HEK293 (cell line): ENCODE results near the gene EEF1AKMT3.

ENCODE experiments used
- CTCF ChIA-PET: fragments of 350-600 bp; formaldehyde crosslinking; extraction: SDS; loops from one replicate; lab custom pipeline; 2021; ENCODE audit warnings: antibody characterized with exemption; lab: Yijun Ruan, JAX
- POLR2A ChIA-PET: fragments of 300-600 bp; formaldehyde crosslinking; extraction: SDS; loops from one replicate; lab custom pipeline; 2020; ENCODE audit warnings: antibody characterized with exemption, inconsistent platforms; lab: Yijun Ruan, JAX
- H3K27ac ChIP-seq: fragments of 200-500 bp; sonication (Bioruptor generic); 2 replicates; pipeline ENCODE4 v1.5.1; 2014; ENCODE audit warnings: low read depth, low read length, control low read depth, inconsistent platforms; ENCODE audit errors: extremely low read depth
- H3K36me3 ChIP-seq, 2 experiments: fragments of 200-500 bp in 1 of 2; sonication (Bioruptor generic) in 1 of 2; 1 replicate in 1 of 2; 2 replicates in 1 of 2; pipeline ENCODE4 v1.5.1; 2014 to 2017; ENCODE audit warnings: inconsistent platforms in 2 of 2, low read length in 2 of 2; ENCODE audit not compliant: control insufficient read depth in 2 of 2, insufficient read depth in 1 of 2
- H3K4me1 ChIP-seq: fragments of 200-500 bp; sonication (Bioruptor generic); 2 replicates; pipeline ENCODE4 v1.5.1; 2014; ENCODE audit warnings: mild to moderate bottlenecking, low read length, inconsistent platforms; ENCODE audit not compliant: control insufficient read depth, insufficient read depth
- H3K4me3 ChIP-seq: 2 replicates; pipeline ENCODE4 v1.5.1; 2011; ENCODE audit warnings: low read depth, mild to moderate bottlenecking, control low read depth, low read length, moderate library complexity
- H3K9me3 ChIP-seq: fragments of 200-500 bp; sonication (Bioruptor generic); 2 replicates; pipeline ENCODE4 v1.5.1; 2014; ENCODE audit warnings: low read depth, low read length, inconsistent platforms; ENCODE audit not compliant: control insufficient read depth, insufficient read depth
- EGR2 ChIP-seq: fragments of 450-650 bp; formaldehyde crosslinking; IDR thresholded peaks from 2 replicates; pipeline ENCODE4 v1.5.1; 2016; ENCODE audit warnings: low read depth, missing biosample characterization, missing genetic modification characterization
- GLIS1 ChIP-seq: fragments of 450-650 bp; formaldehyde crosslinking; IDR thresholded peaks from 2 replicates; pipeline ENCODE4 v1.5.1; 2016; ENCODE audit warnings: missing biosample characterization, missing genetic modification characterization
- HOXC10 ChIP-seq: sonication (generic); formaldehyde crosslinking; IDR thresholded peaks from 2 replicates; pipeline ENCODE4 v1.8.1; 2023; ENCODE audit warnings: mild to moderate bottlenecking, missing genetic modification reagents
- HOXD13 ChIP-seq: sonication (generic); formaldehyde crosslinking; IDR thresholded peaks from 2 replicates; pipeline ENCODE4 v1.8.0; 2022; ENCODE audit warnings: missing genetic modification reagents, borderline replicate concordance
- KLF16 ChIP-seq: fragments of 450-650 bp; formaldehyde crosslinking; IDR thresholded peaks from 2 replicates; pipeline ENCODE4 v1.5.1; 2017; ENCODE audit warnings: missing biosample characterization, missing genetic modification characterization
- MEIS1 ChIP-seq: sonication (generic); formaldehyde crosslinking; IDR thresholded peaks from 2 replicates; pipeline ENCODE4 v1.8.1; 2022; ENCODE audit warnings: missing genetic modification reagents, mild to moderate bottlenecking, borderline replicate concordance
- REST ChIP-seq: fragments of 450-650 bp; formaldehyde crosslinking; IDR thresholded peaks from 2 replicates; pipeline ENCODE4 v1.5.1; 2016; ENCODE audit warnings: missing biosample characterization, missing genetic modification characterization
- ZBTB1 ChIP-seq: fragments of 450-650 bp; formaldehyde crosslinking; IDR thresholded peaks from 2 replicates; pipeline ENCODE4 v1.5.1; 2016; ENCODE audit warnings: missing biosample characterization, missing genetic modification characterization
- ZBTB17 ChIP-seq: fragments of 450-650 bp; formaldehyde crosslinking; IDR thresholded peaks from 2 replicates; pipeline ENCODE4 v1.5.1; 2016; ENCODE audit warnings: missing biosample characterization, missing genetic modification characterization
- ZBTB20 ChIP-seq: fragments of 450-650 bp; formaldehyde crosslinking; IDR thresholded peaks from 2 replicates; pipeline ENCODE4 v1.5.1; 2016; ENCODE audit warnings: missing biosample characterization, missing genetic modification characterization
- ZBTB7A ChIP-seq: fragments of 450-650 bp; formaldehyde crosslinking; IDR thresholded peaks from 2 replicates; pipeline ENCODE4 v1.5.1; 2016; ENCODE audit warnings: low read depth, missing biosample characterization, missing genetic modification characterization
- ZEB2 ChIP-seq: fragments of 450-650 bp; formaldehyde crosslinking; IDR thresholded peaks from 2 replicates; pipeline ENCODE4 v1.5.1; 2016; ENCODE audit warnings: missing biosample characterization, missing genetic modification characterization
- ZFP3 ChIP-seq: fragments of 450-650 bp; formaldehyde crosslinking; IDR thresholded peaks from 2 replicates; pipeline ENCODE4 v1.5.1; 2016; ENCODE audit warnings: low read depth, missing biosample characterization, missing genetic modification characterization
- ZNF132 ChIP-seq: fragments of 450-650 bp; formaldehyde crosslinking; IDR thresholded peaks from 2 replicates; pipeline ENCODE4 v1.5.1; 2017; ENCODE audit warnings: missing biosample characterization, missing genetic modification characterization, borderline replicate concordance
- ZNF2 ChIP-seq: fragments of 450-650 bp; formaldehyde crosslinking; IDR thresholded peaks from 2 replicates; pipeline ENCODE4 v1.5.1; 2016; ENCODE audit warnings: missing biosample characterization, missing genetic modification characterization
- ZNF202 ChIP-seq: fragments of 450-650 bp; formaldehyde crosslinking; IDR thresholded peaks from 2 replicates; pipeline ENCODE4 v1.5.1; 2016; ENCODE audit warnings: missing biosample characterization, missing genetic modification characterization, borderline replicate concordance
- ZNF274 ChIP-seq, 2 experiments: fragments of 200-500 bp in 1 of 2; fragments of 450-650 bp in 1 of 2; sonication (Bioruptor generic) in 1 of 2; formaldehyde crosslinking in 1 of 2; IDR thresholded peaks; 2 replicates each; pipeline versions ENCODE4 v1.5.1 to v1.6.1; 2014 to 2016; ENCODE audit warnings: borderline replicate concordance in 1 of 2, inconsistent platforms in 1 of 2, low read length in 1 of 2, missing biosample characterization in 1 of 2, missing genetic modification characterization in 1 of 2
- ZNF350 ChIP-seq: fragments of 450-650 bp; formaldehyde crosslinking; IDR thresholded peaks from 2 replicates; pipeline ENCODE4 v1.5.0; 2017; ENCODE audit warnings: missing biosample characterization, mild to moderate bottlenecking, missing genetic modification characterization
- ZNF37A ChIP-seq: fragments of 450-650 bp; IDR thresholded peaks from 2 replicates; pipeline ENCODE4 v1.5.1; 2018; ENCODE audit warnings: missing biosample characterization, missing genetic modification characterization
- ZNF555 ChIP-seq: fragments of 450-650 bp; formaldehyde crosslinking; conservative IDR thresholded peaks from 2 replicates; pipeline ENCODE4 v1.5.1; 2017; ENCODE audit warnings: missing biosample characterization, mild to moderate bottlenecking, missing genetic modification characterization, inconsistent platforms
- ZNF560 ChIP-seq: fragments of 450-650 bp; formaldehyde crosslinking; IDR thresholded peaks from 2 replicates; pipeline ENCODE4 v1.5.1; 2017; ENCODE audit warnings: missing biosample characterization, missing genetic modification characterization, borderline replicate concordance
- ZNF664 ChIP-seq: fragments of 450-650 bp; formaldehyde crosslinking; IDR thresholded peaks from 2 replicates; pipeline ENCODE4 v1.5.1; 2016; ENCODE audit warnings: missing biosample characterization, missing genetic modification characterization
- ZNF670 ChIP-seq: fragments of 450-650 bp; formaldehyde crosslinking; IDR thresholded peaks from 2 replicates; pipeline ENCODE4 v1.5.1; 2016; ENCODE audit warnings: missing biosample characterization, missing genetic modification characterization, low read depth
- ZNF692 ChIP-seq: fragments of 450-650 bp; formaldehyde crosslinking; IDR thresholded peaks from 2 replicates; pipeline ENCODE4 v1.5.1; 2016; ENCODE audit warnings: missing biosample characterization, missing genetic modification characterization
- ZNF837 ChIP-seq: fragments of 450-650 bp; formaldehyde crosslinking; IDR thresholded peaks from 2 replicates; pipeline ENCODE4 v1.5.1; 2016; ENCODE audit warnings: missing biosample characterization, missing genetic modification characterization
- ZNF843 ChIP-seq: fragments of 450-650 bp; formaldehyde crosslinking; IDR thresholded peaks from 2 replicates; pipeline ENCODE4 v1.5.1; 2016; ENCODE audit warnings: missing biosample characterization, missing genetic modification characterization
- ZSCAN23 ChIP-seq: fragments of 450-650 bp; formaldehyde crosslinking; IDR thresholded peaks from 2 replicates; pipeline ENCODE4 v1.5.1; 2016; ENCODE audit warnings: missing biosample characterization, missing genetic modification characterization
- TF ChIP-seq, protein P1 (sequence below): fragments of 450-650 bp; formaldehyde crosslinking; IDR thresholded peaks from 2 replicates; pipeline ENCODE4 v1.5.1; 2016; ENCODE audit warnings: missing biosample characterization, missing genetic modification characterization, low read depth

EEF1AKMT3 gene

GRCh38 chr12:57726151-57726883, 46.1 kb upstream of the EEF1AKMT3 start (continued):
- peak; percentile 95 for TF ChIP-seq ZEB2 (tag by site-specific recombination)
- peak; percentile 81 for TF ChIP-seq GLIS1
- TF ChIP-seq ZNF202 (tag by site-specific recombination): no peak
- TF ChIP-seq ZBTB1 (tag by site-specific recombination): no peak
- peak; percentile 88; the same call in 1 of the 2 replicates for TF ChIP-seq ZNF692 (tag by site-specific recombination)
- peak; percentile 89 for TF ChIP-seq KLF16 (tag by site-specific recombination)
- no peak for TF ChIP-seq ZNF837
- peak; percentile 26; the same call in 1 of the 2 replicates for TF ChIP-seq HOXD13
- TF ChIP-seq ZBTB17 (tag by site-specific recombination): peak; percentile 99
- TF ChIP-seq ZBTB20 (tag by site-specific recombination): peak; percentile 55; the same call in 1 of the 2 replicates
- no peak for TF ChIP-seq ZNF560 (tag by site-specific recombination)
- TF ChIP-seq ZNF37A (tag by site-specific recombination): no peak
- no peak for TF ChIP-seq ZNF274 (IDR thresholded peaks at IDR 0.05; ENCODE audit: low read length)
- no peak for TF ChIP-seq ZNF274 (tag by site-specific recombination; IDR thresholded peaks at IDR 0.05; ENCODE audit: borderline replicate concordance)
- peak; percentile 97 for TF ChIP-seq EGR2
- TF ChIP-seq ZNF2 (tag by site-specific recombination): peak; percentile 94
- no peak for TF ChIP-seq MEIS1 (CRISPR knock-in tag)
- TF ChIP-seq ZNF843 (tag by site-specific recombination): peak; percentile 76
- no peak for TF ChIP-seq ZNF664 (tag by site-specific recombination)
- TF ChIP-seq, protein P1, sequence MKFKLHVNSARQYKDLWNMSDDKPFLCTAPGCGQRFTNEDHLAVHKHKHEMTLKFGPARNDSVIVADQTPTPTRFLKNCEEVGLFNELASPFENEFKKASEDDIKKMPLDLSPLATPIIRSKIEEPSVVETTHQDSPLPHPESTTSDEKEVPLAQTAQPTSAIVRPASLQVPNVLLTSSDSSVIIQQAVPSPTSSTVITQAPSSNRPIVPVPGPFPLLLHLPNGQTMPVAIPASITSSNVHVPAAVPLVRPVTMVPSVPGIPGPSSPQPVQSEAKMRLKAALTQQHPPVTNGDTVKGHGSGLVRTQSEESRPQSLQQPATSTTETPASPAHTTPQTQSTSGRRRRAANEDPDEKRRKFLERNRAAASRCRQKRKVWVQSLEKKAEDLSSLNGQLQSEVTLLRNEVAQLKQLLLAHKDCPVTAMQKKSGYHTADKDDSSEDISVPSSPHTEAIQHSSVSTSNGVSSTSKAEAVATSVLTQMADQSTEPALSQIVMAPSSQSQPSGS: no peak
- TF ChIP-seq ZNF670 (tag by site-specific recombination): no peak

DNA sequence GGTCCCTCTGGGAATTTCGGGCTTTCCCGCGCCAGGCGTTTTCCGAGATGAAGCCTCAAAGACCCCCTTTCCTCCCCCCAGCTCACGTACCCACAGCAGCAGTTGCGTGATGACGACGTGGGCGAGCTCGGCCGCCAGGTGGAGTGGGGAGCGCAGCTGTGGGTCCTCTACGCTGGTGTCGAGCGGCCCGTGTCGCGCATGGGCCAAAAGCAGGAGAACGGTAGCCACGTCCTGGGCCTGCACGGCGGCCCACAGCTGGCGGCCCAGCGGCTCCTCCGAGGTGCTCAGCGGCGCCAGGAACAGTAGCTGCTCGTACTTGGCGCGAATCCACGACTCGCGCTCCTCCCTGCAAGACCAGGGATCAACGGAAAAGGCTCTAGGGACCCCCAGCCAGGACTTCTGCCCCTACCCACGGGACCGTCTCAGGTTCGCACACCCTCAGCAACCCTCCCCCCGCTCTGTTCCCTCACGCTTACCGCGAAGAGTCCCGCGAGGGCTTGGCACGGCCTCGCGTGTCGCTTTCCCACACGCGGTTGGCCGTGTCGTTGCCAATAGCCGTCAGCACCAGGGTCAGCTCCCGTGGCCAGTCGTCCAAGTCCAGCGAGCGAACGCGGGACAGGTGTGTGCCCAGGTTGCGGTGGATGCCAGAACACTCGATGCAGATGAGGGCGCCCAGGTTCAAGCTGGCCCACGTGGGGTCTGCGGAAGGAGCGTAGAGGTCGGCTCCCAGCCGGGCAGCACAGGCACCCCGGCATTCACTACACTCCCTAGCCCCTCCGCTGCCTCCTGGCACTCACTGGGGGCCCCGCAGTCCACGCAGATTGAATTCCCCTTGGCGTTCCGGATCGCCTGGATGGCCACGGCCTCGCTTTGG, 45.3 kb upstream of the EEF1AKMT3 start:
- H3K36me3 ChIP-seq: no peaks in the 10 kb centered on the region; a peak in 1 of 3 replicates
- POLR2A ChIA-PET: interaction anchor here (0.6 to 2.2 kb wide), 5 partner anchors 8 to 223 kb away, joined by 3 to 15 read pairs (median 4); partner anchors contain the start of genes ARHGEF25, CDK4 and TSPAN31
- peak overlapping the region; percentile 82; the same call in 1 of the 2 replicates for H3K27ac ChIP-seq
- no peaks in the 10 kb centered on the region for H3K4me1 ChIP-seq
- H3K9me3 ChIP-seq: no peaks in the 10 kb centered on the region
- peak overlapping the region; percentile 76 for H3K4me3 ChIP-seq
- CTCF ChIA-PET: interaction anchor here (0.6 to 4.6 kb wide), 12 partner anchors 9 to 174 kb away, joined by 3 to 55 read pairs (median 7); partner anchors contain the start of genes OS9 and TSPAN31
- TF ChIP-seq ZNF555 (no peak), ZNF132 (tag by site-specific recombination) (no peak), HOXC10 (CRISPR knock-in tag) (0 out of 2 replicates have a peak, but pooled peaks have one; percentile 12), REST (tag by site-specific recombination) (peak; percentile 81), ZSCAN23 (no peak), ZNF350 (tag by site-specific recombination) (no peak), ZBTB7A (tag by site-specific recombination) (no peak), ZFP3 (tag by site-specific recombination) (no peak)
